Measurements from ENCODE around the gene GRM1. TPM values are rescaled to one million over a fixed set of nuclear protein-coding genes. Genes with fewer than 3 reads are reported as not detected.

GRM1 gene
- total and polyA plus RNA-seq, 2 of the 4 experiments (the other 2 are of a cell fraction): not detected

DNA sequence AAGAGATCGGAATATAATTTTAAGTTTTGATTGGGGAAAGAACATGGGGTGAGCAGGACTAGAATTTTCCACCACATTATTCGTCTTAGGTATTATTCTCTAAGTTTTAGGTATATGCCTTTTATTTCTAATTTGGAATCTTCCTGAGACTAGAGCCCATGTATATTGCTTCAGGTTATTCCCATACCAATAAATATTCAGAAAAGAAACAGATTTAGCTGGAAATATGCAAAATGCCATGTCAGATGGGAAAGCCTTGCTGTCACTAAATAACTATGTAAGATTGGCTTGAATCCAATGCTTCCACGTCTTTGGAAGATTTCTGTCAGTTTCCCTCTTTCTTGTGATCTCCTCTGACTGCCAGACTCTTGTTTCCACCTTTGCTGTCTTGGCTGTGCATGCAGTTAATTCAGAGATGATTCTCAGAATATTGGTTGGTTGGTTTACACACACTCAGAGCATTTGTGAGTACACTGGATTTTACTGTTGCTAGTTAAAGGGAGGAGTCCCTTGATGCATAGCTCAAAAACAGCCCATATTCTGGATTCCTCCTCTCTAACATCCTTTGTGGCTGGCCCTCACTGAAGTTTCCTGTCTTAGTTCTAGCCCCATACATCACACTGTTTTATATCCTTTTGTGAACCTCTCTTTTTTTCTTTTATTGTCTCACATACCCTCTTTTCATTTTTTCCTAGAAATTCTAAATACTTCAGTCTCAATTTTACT lies 64.3 kb downstream of the GRM1 start:
- Histone ChIP-seq H2BK5ac (ENCODE audit: low read depth, low read length, poor library complexity, severe bottlenecking) (no peak overlapping the region), H3K27ac (ENCODE audit: insufficient read depth, low read length) (no peak overlapping the region)

More for the DNA sequence above, 64.3 kb downstream of the GRM1 start:
- in situ Hi-C loops (cut with MboI; ENCODE audit: low sequenced_read_pairs): no loop called here
- no peak for ATAC-seq (ENCODE audit: low read depth)
- Histone ChIP-seq H3K4me1 (ENCODE audit: control insufficient read depth, insufficient read depth, low read length) (no peaks in the 10 kb centered on the region), H2AK5ac (ENCODE audit: low read depth, low read length) (no peak overlapping the region), H3K4ac (ENCODE audit: low read depth, low read length) (no peak overlapping the region), H4K8ac (ENCODE audit: low read depth in 2 of 2, low read length in 2 of 2) (no peak overlapping the region), H2BK120ac (ENCODE audit: low read depth, low read length) (no peak overlapping the region), H3K4me3 (ENCODE audit: insufficient read depth, low read depth, low read length) (no peak overlapping the region), H3K27me3 (ENCODE audit: control insufficient read depth, insufficient read depth, low read length) (no peaks in the 10 kb centered on the region), H2AFZ (replicated peaks; ENCODE audit: low read length, poor library complexity) (no peak overlapping the region), H3K9me1 (ENCODE audit: insufficient read depth, low read length) (no peaks in the 10 kb centered on the region), H4K20me1 (ENCODE audit: insufficient read depth, low read length) (no peaks in the 10 kb centered on the region), H3K9ac (ENCODE audit: low read depth, low read length) (no peak overlapping the region), H3K23ac (ENCODE audit: low read depth, low read length) (no peak overlapping the region), H4K91ac (ENCODE audit: insufficient read depth, low read depth, low read length) (no peak overlapping the region), H3K18ac (ENCODE audit: low read depth, low read length) (no peak overlapping the region), H3K4me2 (ENCODE audit: low read depth, low read length) (no peak overlapping the region), H4K5ac (ENCODE audit: low read depth, low read length) (no peak overlapping the region), H3K56ac (ENCODE audit: extremely low read depth, insufficient read depth, low read length) (no peak overlapping the region), H2BK20ac (ENCODE audit: low read depth, low read length) (no peak overlapping the region), H3K9me3 (ENCODE audit: control insufficient read depth, insufficient read depth, low read length) (peaks cover 3% of the 10 kb centered on the region; the same call in 1 of the 2 replicates), H3K14ac (replicated peaks; ENCODE audit: low read depth, low read length) (no peak overlapping the region), H2AK9ac (replicated peaks; ENCODE audit: low read depth, low read length, poor library complexity) (no peak overlapping the region), H2BK15ac (ENCODE audit: low read depth, low read length) (no peak overlapping the region), H3K79me1 (ENCODE audit: low read depth in 1 of 2, low read length in 2 of 2) (no peaks in the 10 kb centered on the region), H3K36me3 (ENCODE audit: control insufficient read depth, insufficient read depth, low read length) (no peaks in the 10 kb centered on the region)
- dilution Hi-C loops (cut with HindIII; ENCODE audit: low sequenced_read_pairs, unreplicated experiment): no loop called here
- intact Hi-C loops (cut with micrococcal nuclease): no loop called here
- POLR2A ChIA-PET (ENCODE audit: unreplicated experiment): no interaction called here
- WGBS, 2 experiments (ENCODE audit: extremely low coverage in 2 of 2, insufficient read length in 1 of 2): no CpG with 5 or more reads among the region's 3 CpGs
- CTCF ChIA-PET: no interaction called here
- no peak for DNase-seq
- no TSS peak for BruUV-seq (replicated peaks)
- TF ChIP-seq MAFK (IDR thresholded peaks at IDR 0.05; ENCODE audit: low read depth, low read length): no peak
- TF ChIP-seq CHD1 (IDR thresholded peaks at IDR 0.05; ENCODE audit: low read depth, low read length): no peak
- TF ChIP-seq RFX5 (IDR thresholded peaks at IDR 0.05; ENCODE audit: low read depth, low read length): no peak
- no peak for TF ChIP-seq CTCF (conservative IDR thresholded peaks at IDR 0.05; ENCODE audit: low read depth, low read length)
- no peak for TF ChIP-seq MXI1 (IDR thresholded peaks at IDR 0.05; ENCODE audit: borderline replicate concordance, low read depth, low read length)
- no peak for TF ChIP-seq MAZ (IDR thresholded peaks at IDR 0.05; ENCODE audit: borderline replicate concordance, low read depth, low read length)
- no peak for TF ChIP-seq CEBPB (IDR thresholded peaks at IDR 0.05; ENCODE audit: low read depth, low read length)
- no peak for TF ChIP-seq RAD21 (IDR thresholded peaks at IDR 0.05; ENCODE audit: low read length)
- TF ChIP-seq, protein P1, sequence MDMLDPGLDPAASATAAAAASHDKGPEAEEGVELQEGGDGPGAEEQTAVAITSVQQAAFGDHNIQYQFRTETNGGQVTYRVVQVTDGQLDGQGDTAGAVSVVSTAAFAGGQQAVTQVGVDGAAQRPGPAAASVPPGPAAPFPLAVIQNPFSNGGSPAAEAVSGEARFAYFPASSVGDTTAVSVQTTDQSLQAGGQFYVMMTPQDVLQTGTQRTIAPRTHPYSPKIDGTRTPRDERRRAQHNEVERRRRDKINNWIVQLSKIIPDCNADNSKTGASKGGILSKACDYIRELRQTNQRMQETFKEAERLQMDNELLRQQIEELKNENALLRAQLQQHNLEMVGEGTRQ (IDR thresholded peaks at IDR 0.05; ENCODE audit: low read depth, low read length): no peak
- TF ChIP-seq POLR2A (IDR thresholded peaks at IDR 0.05; ENCODE audit: low read depth, low read length): no peak
- TF ChIP-seq NFE2L2 (IDR thresholded peaks at IDR 0.05; ENCODE audit: low read depth, low read length): no peak
- TF ChIP-seq, protein P2, sequence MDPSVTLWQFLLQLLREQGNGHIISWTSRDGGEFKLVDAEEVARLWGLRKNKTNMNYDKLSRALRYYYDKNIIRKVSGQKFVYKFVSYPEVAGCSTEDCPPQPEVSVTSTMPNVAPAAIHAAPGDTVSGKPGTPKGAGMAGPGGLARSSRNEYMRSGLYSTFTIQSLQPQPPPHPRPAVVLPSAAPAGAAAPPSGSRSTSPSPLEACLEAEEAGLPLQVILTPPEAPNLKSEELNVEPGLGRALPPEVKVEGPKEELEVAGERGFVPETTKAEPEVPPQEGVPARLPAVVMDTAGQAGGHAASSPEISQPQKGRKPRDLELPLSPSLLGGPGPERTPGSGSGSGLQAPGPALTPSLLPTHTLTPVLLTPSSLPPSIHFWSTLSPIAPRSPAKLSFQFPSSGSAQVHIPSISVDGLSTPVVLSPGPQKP (IDR thresholded peaks at IDR 0.05; ENCODE audit: borderline replicate concordance, low read depth, low read length): no peak
- no peak for TF ChIP-seq BHLHE40 (IDR thresholded peaks at IDR 0.05; ENCODE audit: low read depth, low read length)
- TF ChIP-seq FOS (IDR thresholded peaks at IDR 0.05; ENCODE audit: low read depth, low read length): no peak
- TF ChIP-seq RCOR1 (IDR thresholded peaks at IDR 0.05; ENCODE audit: insufficient replicate concordance, low read length): no peak
- TF ChIP-seq SMC3 (IDR thresholded peaks at IDR 0.05; ENCODE audit: low read depth, low read length): no peak

Measured in IMR-90 (cell line).